GM20000 (cell line): ENCODE measurements around the gene ALX3.
A peak's percentile ranks its signal among the peaks of the same experiment; 100 is the strongest.

Experiments
- DNase-seq: peaks from one replicate; pipeline ENCODE4 v3.0.0; 2012; ENCODE audit warnings: low spot score
- CTCF ChIP-seq: IDR thresholded peaks from 2 replicates; pipeline ENCODE4 v1.5.1; 2012; ENCODE audit warnings: mild to moderate bottlenecking, control low read depth; ENCODE audit errors: extremely low read depth, missing control alignments

ALX3 gene

GRCh38 chr1:110024613-110025012 lies 45.9 kb downstream of the ALX3 start:
- DNase-seq = no peak
- no peak for TF ChIP-seq CTCF

GRCh38 chr1:110021285-110021684 lies 49.2 kb downstream of the ALX3 start:
- DNase-seq = no peak
- TF ChIP-seq CTCF = no peak

GRCh38 chr1:110019770-110020169 lies 50.7 kb downstream of the ALX3 start:
- no peak for TF ChIP-seq CTCF

GRCh38 chr1:110018396-110018795 lies 52.1 kb downstream of the ALX3 start:
- DNase-seq = no peak
- no peak for TF ChIP-seq CTCF

More at GRCh38 chr1:110019770-110020169, 50.7 kb downstream of the ALX3 start:
- no peak for DNase-seq

GRCh38 chr1:110017792-110018191 lies 52.7 kb downstream of the ALX3 start:
- TF ChIP-seq CTCF = no peak
- DNase-seq = no peak

GRCh38 chr1:110012100-110012780 lies 58.2 kb downstream of the ALX3 start:
- DNase-seq = peak; percentile 43
- TF ChIP-seq CTCF = no peak

- TF ChIP-seq CTCF = peak; percentile 37
- peak; percentile 77 for DNase-seq
Measured at GRCh38 chr1:110011527-110012041, 58.9 kb downstream of the ALX3 start.
